GM23248 (cell line): ENCODE data around the gene ACTC1.

Experiments used
- EZH2 ChIP-seq: fragments of 200-600 bp; sonication (generic); IDR thresholded peaks from 2 replicates; pipeline ENCODE4 v1.6.1; 2018; ENCODE audit warnings: antibody characterized with exemption, mild to moderate bottlenecking; ENCODE audit not compliant: insufficient read depth, poor library complexity, severe bottlenecking
- EZH2phosphoT487 ChIP-seq: fragments of 200-600 bp; sonication (generic); IDR thresholded peaks from 2 replicates; pipeline ENCODE4 v1.6.1; 2018; ENCODE audit warnings: antibody characterized with exemption, moderate library complexity, mild to moderate bottlenecking, low read depth; ENCODE audit not compliant: insufficient read depth

DNA sequence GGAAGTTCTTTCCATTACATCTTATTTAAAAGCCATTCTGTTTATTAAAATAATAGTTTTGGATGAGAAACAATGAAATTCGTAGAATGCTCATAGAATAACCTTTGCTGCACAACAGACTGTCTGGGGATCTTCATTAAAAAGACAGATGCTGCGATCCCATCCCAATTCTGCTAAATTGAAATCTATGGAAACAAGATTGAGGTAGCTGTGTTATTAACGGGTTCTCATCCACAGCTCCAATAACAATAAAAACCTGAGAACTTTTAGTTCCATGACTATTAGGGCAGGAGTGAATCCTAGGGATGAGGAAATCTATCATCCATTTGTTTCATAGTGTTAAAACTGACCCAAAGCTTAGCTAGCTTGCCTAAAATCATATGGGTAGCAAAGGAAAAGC, 38.1 kb downstream of the ACTC1 start:
- no peak for TF ChIP-seq EZH2phosphoT487
- TF ChIP-seq EZH2, result no peak
